Inflammatory macrophage treated with lipopolysaccharide for 4 hours (primary cell): Measurements from ENCODE around the gene AGAP3.
"Not testable (repeated sequence)": the region's sequence is repeated elsewhere in the genome, so short reads cannot be mapped to it uniquely, and the experiment has no call there.

ENCODE experiments used
- DNase-seq: peaks from one replicate; pipeline ENCODE4 v3.0.0-alpha.2; 2020

The AGAP3 gene

DNA sequence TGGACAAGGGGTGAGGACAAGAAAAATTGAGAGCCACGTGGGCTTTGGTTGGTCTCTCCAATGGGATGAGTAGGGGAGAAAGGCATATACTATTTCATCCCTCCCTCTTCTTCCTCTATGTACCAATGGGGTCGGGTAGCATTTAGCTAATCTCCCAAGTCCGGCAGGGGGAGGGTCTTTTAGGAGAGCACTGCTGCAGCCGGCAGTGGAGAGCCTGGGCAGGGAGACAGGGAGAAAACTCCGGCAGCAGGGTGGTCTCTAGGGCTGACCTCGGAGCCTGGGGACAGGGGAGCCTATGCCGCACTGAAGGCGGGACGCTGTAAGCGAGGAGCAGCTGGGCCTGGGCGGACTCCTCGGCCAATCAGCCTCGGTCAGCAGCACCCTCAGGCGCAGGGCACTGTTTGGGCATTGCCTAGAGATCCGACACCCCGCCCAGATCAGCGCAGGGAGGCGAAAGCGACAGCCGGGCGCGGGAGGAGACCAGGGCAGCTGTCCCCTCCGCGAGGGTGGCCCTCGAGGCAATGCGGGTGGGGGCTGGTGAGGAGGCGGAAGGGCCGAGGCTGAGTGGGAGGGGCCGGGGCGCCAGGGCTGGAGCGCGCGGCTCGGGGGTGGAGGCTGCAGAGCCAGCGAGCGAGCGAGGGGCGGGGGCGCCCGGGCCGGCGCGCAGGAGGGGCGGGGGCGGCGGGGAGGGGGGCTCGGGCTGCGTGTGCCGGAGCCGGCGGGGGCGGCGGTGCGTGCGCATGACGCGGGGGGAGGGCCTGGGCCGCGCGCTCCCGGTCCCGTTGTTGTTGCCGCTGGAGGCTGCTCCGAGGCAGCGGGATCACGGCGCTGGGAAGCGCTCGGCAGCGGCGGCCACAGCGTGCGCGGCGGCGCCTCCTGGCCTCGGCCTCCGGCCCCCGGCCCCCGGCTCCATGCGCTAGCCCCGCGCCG, at the start of gene AGAP3:
TSS of gene AGAP3 (plus strand) at position 785 of the 930 bp plus-strand sequence. CDS start 267 bp downstream, outside the sequence.
- peak; percentile 87 for DNase-seq

- DNase-seq = peak; percentile 95
Observed at GRCh38 chr7:151038951-151039849, 47.1 kb upstream of the AGAP3 start.

GRCh38 chr7:151039850-151040548, 46.3 kb upstream of the AGAP3 start:
- peak; percentile 75 for DNase-seq

DNA sequence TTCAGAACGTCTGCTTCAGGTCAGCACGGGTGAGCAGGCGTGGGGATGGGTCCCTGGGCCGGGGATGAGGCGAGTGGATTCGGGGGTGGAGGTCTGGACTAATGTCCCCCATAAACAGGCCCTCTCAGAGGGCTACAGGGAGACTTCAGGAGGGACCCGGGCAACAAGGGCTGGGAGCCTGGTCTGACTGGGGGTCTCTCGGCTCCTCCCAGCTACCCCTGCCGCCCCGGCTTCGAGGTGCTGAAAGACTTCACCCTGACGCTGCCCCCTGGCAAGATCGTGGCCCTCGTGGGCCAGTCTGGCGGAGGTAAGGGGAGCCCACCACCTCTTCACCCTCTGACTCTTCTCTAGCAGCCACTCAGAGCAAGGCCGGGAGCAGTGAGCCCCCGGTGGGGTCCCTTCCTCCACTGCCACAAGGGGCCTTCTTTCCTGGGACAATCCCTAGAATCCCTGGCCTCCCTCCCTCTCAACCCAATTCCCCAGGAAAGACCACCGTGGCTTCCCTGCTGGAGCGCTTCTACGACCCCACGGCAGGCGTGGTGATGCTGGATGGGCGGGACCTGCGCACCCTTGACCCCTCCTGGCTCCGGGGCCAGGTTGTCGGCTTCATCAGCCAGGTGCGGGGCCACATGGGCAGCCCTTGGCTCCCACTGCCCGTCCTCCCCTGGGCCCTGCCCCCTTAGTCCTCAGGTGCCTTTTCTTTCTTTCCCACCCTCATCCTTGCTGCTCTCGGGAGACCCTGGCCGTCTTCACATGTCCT, 45.5 kb upstream of the AGAP3 start:
- no peak for DNase-seq

GRCh38 chr7:151043449-151043848, 42.8 kb upstream of the AGAP3 start:
- not testable (repeated sequence) for DNase-seq

DNA sequence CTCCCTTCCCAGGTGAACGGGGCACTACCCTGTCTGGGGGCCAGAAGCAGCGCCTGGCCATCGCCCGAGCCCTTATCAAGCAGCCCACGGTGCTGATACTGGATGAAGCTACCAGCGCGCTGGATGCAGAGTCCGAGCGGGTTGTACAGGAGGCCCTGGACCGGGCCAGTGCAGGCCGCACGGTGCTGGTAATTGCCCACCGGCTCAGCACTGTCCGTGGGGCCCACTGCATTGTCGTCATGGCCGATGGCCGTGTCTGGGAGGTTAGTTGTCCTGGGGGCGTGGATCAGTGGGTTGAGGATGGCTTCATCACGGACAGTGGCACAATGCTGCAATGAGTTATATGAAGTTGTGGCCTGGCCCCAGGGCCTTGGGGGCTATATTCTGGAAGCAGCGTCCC, 42.3 kb upstream of the AGAP3 start:
- no peak for DNase-seq

DNA sequence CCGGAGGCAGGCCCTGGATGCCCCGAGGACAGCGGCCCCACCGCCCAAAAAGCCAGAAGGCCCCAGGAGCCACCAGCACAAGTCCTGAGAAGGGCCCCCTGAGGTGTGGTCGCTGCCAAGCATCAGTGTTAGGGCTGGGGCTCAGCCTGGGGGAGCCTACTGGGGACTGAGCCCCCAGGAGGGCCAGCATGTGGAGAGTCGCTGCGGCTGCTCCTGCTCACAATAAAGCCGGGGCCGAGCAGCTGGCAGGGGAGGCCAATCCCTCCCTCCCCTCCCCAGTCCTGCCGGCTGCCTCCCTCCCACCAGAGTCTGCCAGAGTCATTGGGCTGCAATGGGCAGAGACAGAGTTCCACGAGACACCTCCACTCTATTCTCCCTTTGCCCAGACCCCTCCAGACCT, 41.0 kb upstream of the AGAP3 start:
- DNase-seq = no peak

GRCh38 chr7:151045967-151046366, 40.3 kb upstream of the AGAP3 start:
- DNase-seq = no peak

DNA sequence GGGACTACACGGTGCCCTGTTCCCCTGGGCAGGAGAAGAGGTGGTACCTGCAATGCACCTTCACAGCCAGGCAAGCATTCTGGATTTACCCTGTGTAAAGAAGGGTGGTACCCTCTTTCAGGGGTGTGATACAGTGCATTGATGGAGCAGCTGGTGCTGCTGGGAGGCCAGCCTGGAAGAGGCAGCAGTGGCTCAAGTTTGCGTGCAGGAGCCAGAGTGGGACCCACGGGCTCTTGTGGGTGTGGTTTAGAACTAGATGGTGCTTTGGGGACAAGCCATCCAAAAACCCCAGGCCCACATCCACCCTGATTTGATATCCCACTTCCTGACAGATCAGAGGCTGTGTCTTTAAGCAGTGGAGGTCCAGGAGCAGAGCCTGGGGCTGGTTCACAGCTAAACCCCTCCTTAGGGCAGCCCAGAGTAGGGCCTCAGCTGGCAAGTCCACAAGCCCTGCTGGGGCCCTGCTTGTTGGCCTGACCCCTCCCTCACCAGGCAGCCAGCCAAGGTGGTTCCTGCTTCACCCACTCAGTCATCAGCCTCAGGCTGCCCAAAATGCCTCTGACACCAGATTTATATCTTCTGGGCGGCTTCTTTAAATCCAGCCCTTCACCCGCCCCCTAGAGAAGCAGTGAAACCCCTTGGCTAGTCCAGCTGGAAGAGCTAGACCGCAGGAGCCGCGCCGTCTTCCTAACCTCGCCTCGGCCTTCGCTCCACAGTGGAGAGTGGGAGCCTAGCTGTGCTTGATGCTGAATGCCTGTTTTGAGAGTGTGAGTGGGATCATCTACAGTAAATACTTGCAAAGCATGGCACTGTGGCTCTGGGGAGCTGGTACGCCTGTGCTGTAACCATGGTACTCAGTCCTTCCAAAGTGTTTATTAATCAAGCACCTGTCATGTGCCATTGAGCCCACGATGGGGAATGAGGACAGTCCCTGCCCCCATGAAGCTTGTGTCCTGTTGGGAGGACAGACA, 39.4 kb upstream of the AGAP3 start:
- DNase-seq = no peak

DNA sequence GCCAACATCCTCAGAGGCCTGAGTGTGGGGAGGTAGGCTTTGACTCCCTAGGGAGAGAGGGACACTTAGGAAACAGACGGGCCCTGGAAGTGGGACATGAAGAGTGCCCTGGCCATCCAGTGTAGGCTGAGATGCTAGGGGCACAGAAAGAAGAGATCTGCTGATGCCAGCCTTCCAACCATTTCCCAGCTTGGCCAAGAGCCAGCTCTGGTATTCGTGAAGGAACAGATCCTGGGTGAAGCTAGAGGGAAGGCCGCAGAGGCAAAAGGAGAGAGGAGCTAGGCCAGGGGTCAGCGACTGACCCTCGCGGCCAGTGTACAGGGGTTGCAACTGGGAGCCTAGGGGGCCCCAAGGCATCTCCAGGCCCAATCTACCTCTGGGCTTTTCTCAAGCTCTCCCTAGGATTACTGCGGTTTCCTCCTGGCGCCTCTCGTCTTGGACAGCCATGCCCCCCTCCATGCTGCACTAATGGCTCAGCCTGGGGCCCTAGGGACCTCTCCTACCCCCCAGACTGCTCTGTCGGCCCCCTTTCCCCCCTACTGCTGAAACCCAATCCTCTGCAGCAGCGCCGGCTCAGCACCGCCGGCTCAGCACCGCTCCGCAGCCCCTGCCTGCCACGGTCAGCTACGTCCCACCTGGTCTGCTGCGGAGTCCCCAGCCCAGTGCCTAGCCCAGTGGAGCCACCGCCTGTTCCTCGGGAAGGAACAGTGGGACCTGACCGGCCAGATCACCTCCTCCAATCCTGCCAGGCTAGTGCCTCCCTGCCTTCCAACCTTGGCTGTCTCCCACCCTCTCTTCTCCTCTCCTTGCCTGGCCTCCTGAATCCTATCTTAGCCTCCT, 38.1 kb upstream of the AGAP3 start, which contains the start of gene ASIC3:
TSS of gene ASIC3 (plus strand) at position 556 of the 840 bp plus-strand sequence. CDS start 355 bp downstream, outside the sequence.
- no peak for DNase-seq

- no peak for DNase-seq
Observed at GRCh38 chr7:151048911-151049463, 37.3 kb upstream of the AGAP3 start.

- peak; percentile 29 for DNase-seq
Observed at GRCh38 chr7:151051108-151051507, 35.2 kb upstream of the AGAP3 start.

GRCh38 chr7:151053096-151053495, 33.2 kb upstream of the AGAP3 start:
- DNase-seq = peak; percentile 40

- no peak for DNase-seq
Observed at GRCh38 chr7:151053751-151054150, 32.5 kb upstream of the AGAP3 start.

- no peak for DNase-seq
Observed at GRCh38 chr7:151056283-151056665, 30.0 kb upstream of the AGAP3 start.

- DNase-seq = no peak
Observed at GRCh38 chr7:151056666-151057505, 29.4 kb upstream of the AGAP3 start.

DNA sequence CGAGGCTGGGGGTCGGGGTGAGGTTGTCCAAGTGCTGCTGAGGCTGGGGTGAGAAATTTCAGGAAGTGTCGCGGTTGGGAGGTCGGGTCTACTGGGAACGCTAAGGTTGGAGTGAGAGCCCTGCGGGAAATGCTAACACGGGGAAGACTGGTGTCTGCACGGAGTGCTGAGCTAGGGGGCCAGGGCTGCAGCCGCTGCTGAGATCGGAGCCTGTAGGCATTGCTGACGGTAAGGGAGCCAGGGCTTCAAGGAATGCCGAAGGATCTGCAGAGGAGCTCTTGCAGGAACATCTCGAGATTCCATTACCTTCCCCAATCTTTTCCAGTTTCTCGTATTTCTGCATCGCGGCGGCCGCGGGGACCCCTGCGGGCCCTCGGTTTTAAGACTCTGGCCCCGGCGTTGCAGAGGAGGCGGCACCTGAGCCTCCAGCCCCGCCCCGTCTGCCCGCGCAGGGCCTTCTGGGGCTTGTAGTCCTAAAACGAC, 28.7 kb upstream of the AGAP3 start, which contains the start of gene CDK5:
TSS of gene CDK5 (minus strand) at position 392 of the 483 bp plus-strand sequence. CDS start at position 343, 49 bp downstream.
- DNase-seq = no peak
